NB4 (cell line): ENCODE results near the gene TENM4.

Source experiments
- POLR2A ChIP-seq: IDR thresholded peaks from 2 replicates; pipeline ENCODE4 v1.6.1; 2011; ENCODE audit warnings: mild to moderate bottlenecking; ENCODE audit not compliant: insufficient read length; ENCODE audit errors: extremely low read depth
- TF ChIP-seq, protein P1 (sequence below): IDR thresholded peaks from one replicate; pipeline ENCODE4 v1.5.1; 2012; ENCODE audit warnings: low read depth, low read length

DNA sequence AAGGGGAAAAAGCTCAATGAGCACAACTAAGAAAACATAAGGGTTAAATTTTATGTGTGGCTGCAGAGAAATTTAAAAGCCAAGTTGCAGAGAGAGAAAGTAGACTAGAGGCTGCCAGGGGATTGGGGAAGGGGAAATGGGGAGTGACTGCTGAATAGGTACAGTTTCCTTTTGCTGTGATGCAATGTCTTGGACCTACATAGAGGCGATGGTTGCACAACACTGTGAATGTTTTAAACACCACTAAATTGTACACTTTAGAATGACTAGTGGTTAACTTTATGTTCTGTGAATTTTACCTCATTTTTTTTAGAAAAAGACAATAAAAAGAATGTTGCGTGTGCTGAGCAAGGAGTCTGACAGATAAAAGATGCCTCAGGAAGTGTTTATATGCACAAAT is 36.5 kb downstream of the TENM4 start:
- no peak for TF ChIP-seq POLR2A
- TF ChIP-seq, protein P1, sequence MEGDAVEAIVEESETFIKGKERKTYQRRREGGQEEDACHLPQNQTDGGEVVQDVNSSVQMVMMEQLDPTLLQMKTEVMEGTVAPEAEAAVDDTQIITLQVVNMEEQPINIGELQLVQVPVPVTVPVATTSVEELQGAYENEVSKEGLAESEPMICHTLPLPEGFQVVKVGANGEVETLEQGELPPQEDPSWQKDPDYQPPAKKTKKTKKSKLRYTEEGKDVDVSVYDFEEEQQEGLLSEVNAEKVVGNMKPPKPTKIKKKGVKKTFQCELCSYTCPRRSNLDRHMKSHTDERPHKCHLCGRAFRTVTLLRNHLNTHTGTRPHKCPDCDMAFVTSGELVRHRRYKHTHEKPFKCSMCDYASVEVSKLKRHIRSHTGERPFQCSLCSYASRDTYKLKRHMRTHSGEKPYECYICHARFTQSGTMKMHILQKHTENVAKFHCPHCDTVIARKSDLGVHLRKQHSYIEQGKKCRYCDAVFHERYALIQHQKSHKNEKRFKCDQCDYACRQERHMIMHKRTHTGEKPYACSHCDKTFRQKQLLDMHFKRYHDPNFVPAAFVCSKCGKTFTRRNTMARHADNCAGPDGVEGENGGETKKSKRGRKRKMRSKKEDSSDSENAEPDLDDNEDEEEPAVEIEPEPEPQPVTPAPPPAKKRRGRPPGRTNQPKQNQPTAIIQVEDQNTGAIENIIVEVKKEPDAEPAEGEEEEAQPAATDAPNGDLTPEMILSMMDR: no peak
